HCT116 (cell line): Measurements from ENCODE around the gene UBALD2. TPM values are rescaled to one million over a fixed set of nuclear protein-coding genes. Genes with fewer than 3 reads are reported as not detected.
A peak's percentile ranks its signal among the peaks of the same experiment; 100 is the strongest.

ENCODE experiments used
- ATAC-seq: fragments of 200-7000 bp; cut with Tn5 transposase; 2 replicates; pipeline ENCODE4 v1.9.1; 2020; ENCODE audit warnings: mild to moderate bottlenecking, moderate library complexity
- BruUV-seq: library from RNA; stranded (reverse); fragments of 400-500 nt; replicated peaks from 2 replicates; lab custom pipeline; 2021; lab: Mats Ljungman, UMichigan
- CTCF ChIA-PET: fragments of 300-600 bp; sonication (Branson Sonifier 250); formaldehyde crosslinking; loops from one replicate; lab custom pipeline; 2021; ENCODE audit warnings: antibody characterized with exemption; lab: Charles Lee
- POLR2A ChIA-PET: fragments of 300-600, 350-600 bp; sonication (Branson Sonifier 250); formaldehyde crosslinking; loops from one replicate; lab custom pipeline; 2021; ENCODE audit warnings: antibody characterized with exemption; lab: Charles Lee
- RAD21 ChIA-PET, 2 experiments: fragments of 300-600 bp; sonication (Branson Sonifier 250); formaldehyde crosslinking; loops; one replicate each; lab custom pipeline; 2023; ENCODE audit warnings: low total read pairs in 2 of 2; ENCODE audit not compliant: uncharacterized antibody in 2 of 2, unreplicated experiment in 2 of 2, low non-redundant PET in 1 of 2; lab: Charles Lee
- DNase-seq: peaks from one replicate; pipeline ENCODE4 v3.0.0-alpha.2; 2010; ENCODE audit warnings: low read depth, low spot score
- H2AFZ ChIP-seq: fragments of 200-600 bp; shearing (Covaris generic), sonication (generic); 2 replicates; pipeline ENCODE4 v1.6.1; 2017; ENCODE audit warnings: low read depth, mixed run types, mixed read lengths, antibody characterized with exemption, low read length; ENCODE audit not compliant: poor library complexity, severe bottlenecking
- H3K27ac ChIP-seq: 2 replicates; pipeline ENCODE4 v1.5.1; 2012; ENCODE audit warnings: low read depth, low read length
- H3K27me3 ChIP-seq: fragments of 200-600 bp; sonication (generic); 2 replicates; pipeline ENCODE4 v1.6.1; 2016; ENCODE audit warnings: mixed run types, low read length, mixed read lengths; ENCODE audit not compliant: insufficient read depth
- H3K36me3 ChIP-seq, 2 experiments: fragments of 200-500 bp in 1 of 2; fragments of 200-600 bp in 1 of 2; sonication (Bioruptor generic) in 1 of 2; sonication (generic) in 1 of 2; 2 replicates each; pipeline versions ENCODE4 v1.5.1 to v1.6.1; 2014 to 2016; ENCODE audit warnings: low read length in 2 of 2, inconsistent platforms in 1 of 2, mixed read lengths in 1 of 2, mixed run types in 1 of 2; ENCODE audit not compliant: insufficient read depth in 2 of 2, control insufficient read depth in 1 of 2
- H3K4me1 ChIP-seq, 2 experiments: fragments of 200-600 bp in 1 of 2; sonication (generic) in 1 of 2; 2 replicates each; pipeline versions ENCODE4 v1.5.1 to v1.6.1; 2012 to 2017; ENCODE audit warnings: low read length in 2 of 2, inconsistent platforms in 1 of 2, mild to moderate bottlenecking in 1 of 2, mixed read lengths in 1 of 2, mixed run types in 1 of 2, moderate library complexity in 1 of 2; ENCODE audit not compliant: insufficient read depth in 2 of 2, control insufficient read depth in 1 of 2
- H3K4me2 ChIP-seq: fragments of 200-600 bp; sonication (generic); 2 replicates; pipeline ENCODE4 v1.6.1; 2017; ENCODE audit warnings: mixed run types, low read length, mixed read lengths
- H3K4me3 ChIP-seq, 2 experiments: fragments of 200-600 bp in 1 of 2; sonication (generic) in 1 of 2; replicated peaks in 1 of 2; 2 replicates each; pipeline ENCODE4 v1.5.1; 2011 to 2016; ENCODE audit warnings: low read length in 2 of 2, control low read depth in 1 of 2, low read depth in 1 of 2, mild to moderate bottlenecking in 1 of 2, mixed read lengths in 1 of 2, mixed run types in 1 of 2
- H3K79me2 ChIP-seq: fragments of 200-600 bp; sonication (generic); 2 replicates; pipeline ENCODE4 v1.6.1; 2017; ENCODE audit warnings: mild to moderate bottlenecking, mixed run types, low read length, moderate library complexity, mixed read lengths; ENCODE audit not compliant: insufficient read depth
- H3K9ac ChIP-seq: fragments of 200-600 bp; sonication (generic); 2 replicates; pipeline ENCODE4 v1.6.1; 2016; ENCODE audit warnings: low read length, mixed read lengths
- H3K9me2 ChIP-seq: fragments of 200-600 bp; sonication (generic), shearing (Covaris generic); 2 replicates; pipeline ENCODE4 v1.6.1; 2017; ENCODE audit warnings: mixed run types, mild to moderate bottlenecking, moderate library complexity; ENCODE audit not compliant: insufficient read depth
- H3K9me3 ChIP-seq, 2 experiments: fragments of 200-500 bp in 1 of 2; fragments of 200-600 bp in 1 of 2; sonication (Bioruptor generic) in 1 of 2; sonication (generic) in 1 of 2; 2 replicates each; pipeline ENCODE4 v1.6.1; 2014 to 2017; ENCODE audit warnings: low read length in 2 of 2, mixed read lengths in 2 of 2, inconsistent platforms in 1 of 2, low read depth in 1 of 2, mild to moderate bottlenecking in 1 of 2, mixed run types in 1 of 2, moderate library complexity in 1 of 2; ENCODE audit not compliant: control insufficient read depth in 1 of 2, insufficient read depth in 1 of 2
- H4K20me1 ChIP-seq: fragments of 200-600 bp; sonication (generic), shearing (Covaris generic); 2 replicates; pipeline ENCODE4 v1.6.1; 2017; ENCODE audit warnings: mixed run types, mild to moderate bottlenecking, moderate library complexity; ENCODE audit not compliant: insufficient read depth
- CBX3 ChIP-seq: IDR thresholded peaks from 2 replicates; pipeline ENCODE4 v1.6.1; 2012; ENCODE audit warnings: low read depth
- EZH2phosphoT487 ChIP-seq: fragments of 200-600 bp; IDR thresholded peaks from 2 replicates; pipeline ENCODE4 v1.6.1; 2018; ENCODE audit warnings: antibody characterized with exemption, borderline replicate concordance
- FOSL1 ChIP-seq: IDR thresholded peaks from 2 replicates; pipeline ENCODE4 v1.6.1; 2012; ENCODE audit warnings: low read depth
- POLR2A ChIP-seq: IDR thresholded peaks from 2 replicates; pipeline ENCODE4 v1.7.0; 2011; ENCODE audit warnings: borderline replicate concordance; ENCODE audit not compliant: insufficient read depth, insufficient read length; ENCODE audit errors: extremely low read depth
- RAD21 ChIP-seq: IDR thresholded peaks from 2 replicates; pipeline ENCODE4 v1.6.1; 2012; ENCODE audit warnings: low read depth, mild to moderate bottlenecking
- YY1 ChIP-seq: IDR thresholded peaks from 2 replicates; pipeline ENCODE4 v1.6.1; 2011; ENCODE audit warnings: low read length, low read depth, moderate library complexity, mild to moderate bottlenecking; ENCODE audit not compliant: insufficient replicate concordance; ENCODE audit errors: extremely low read depth
- ZFX ChIP-seq: fragments of 450-650 bp; IDR thresholded peaks from 2 replicates; pipeline ENCODE4 v1.6.1; 2017
- intact Hi-C: fragments of 100-400 bp; cut with micrococcal nuclease; formaldehyde crosslinking; loops from 2 replicates; pipeline ENCODE4 v1.10.0; 2022
- total RNA-seq: library from RNA; stranded (reverse); gene quantifications from one replicate; pipeline ENCODE4 v1.2.1, GENCODE V29; 2021; ENCODE audit not compliant: unreplicated experiment
- TF ChIP-seq, protein P1 (sequence below): IDR thresholded peaks from 2 replicates; pipeline ENCODE4 v1.6.1; 2012
- TF ChIP-seq, protein P2 (sequence below): IDR thresholded peaks from 2 replicates; pipeline ENCODE4 v1.6.1; 2012
- TF ChIP-seq, protein P3 (sequence below): IDR thresholded peaks from 2 replicates; pipeline ENCODE4 v1.6.1; 2012; ENCODE audit warnings: low read depth
- TF ChIP-seq, protein P4 (sequence below), 3 experiments: fragments of 200-600 bp in 1 of 3; sonication (generic) in 1 of 3; IDR thresholded peaks in 2 of 3; conservative IDR thresholded peaks in 1 of 3; 2 replicates each; pipeline ENCODE4 v1.5.1; 2012 to 2017; ENCODE audit warnings: low read depth in 2 of 3, low read length in 2 of 3, antibody characterized with exemption in 1 of 3, borderline replicate concordance in 1 of 3, control low read depth in 1 of 3, mild to moderate bottlenecking in 1 of 3, mixed read lengths in 1 of 3, mixed run types in 1 of 3, moderate library complexity in 1 of 3; ENCODE audit not compliant: insufficient read depth in 1 of 3

Gene UBALD2
- total RNA-seq, 1 experiment from 2014 or later, result 94.3 TPM

GRCh38 chr17:76251478-76252039 lies 13.6 kb upstream of the UBALD2 start:
- TF ChIP-seq RAD21 (no peak), CBX3 (peak; percentile 15; the same call in 1 of the 2 replicates)
- no peak overlapping the region for H3K27ac ChIP-seq
- H2AFZ ChIP-seq, result no peak overlapping the region
- H3K9ac ChIP-seq, result no peak overlapping the region
- H3K4me1 ChIP-seq, result peaks cover 0 to 17% of the 10 kb centered on the region in 2 experiments; a peak in 2 of 4 replicates
- DNase-seq (no peak), ATAC-seq (no peak; the same call in 1 of the 2 replicates)
- RAD21 ChIA-PET, result no interaction called here
- CTCF ChIA-PET, result no interaction called here
- intact Hi-C loops, result no loop called here
- H3K27me3 ChIP-seq, result no peaks in the 10 kb centered on the region
- no peaks in the 10 kb centered on the region for H3K9me2 ChIP-seq
- H3K4me3 ChIP-seq, result no peak overlapping the region
- no peaks in the 10 kb centered on the region for H3K79me2 ChIP-seq
- H3K4me2 ChIP-seq, result 0 out of 2 replicates have a peak overlapping the region, but pooled peaks have one; percentile 7
- H4K20me1 ChIP-seq, result no peaks in the 10 kb centered on the region
- POLR2A ChIA-PET, result interaction anchor here (1.2 kb wide), 1 partner anchor 13 kb away, joined by 3 read pairs; the partner anchor contains the start of gene UBALD2
- H3K36me3 ChIP-seq, result no peaks in the 10 kb centered on the region
- no TSS peak for BruUV-seq
- H3K9me3 ChIP-seq, result no peaks in the 10 kb centered on the region

DNA sequence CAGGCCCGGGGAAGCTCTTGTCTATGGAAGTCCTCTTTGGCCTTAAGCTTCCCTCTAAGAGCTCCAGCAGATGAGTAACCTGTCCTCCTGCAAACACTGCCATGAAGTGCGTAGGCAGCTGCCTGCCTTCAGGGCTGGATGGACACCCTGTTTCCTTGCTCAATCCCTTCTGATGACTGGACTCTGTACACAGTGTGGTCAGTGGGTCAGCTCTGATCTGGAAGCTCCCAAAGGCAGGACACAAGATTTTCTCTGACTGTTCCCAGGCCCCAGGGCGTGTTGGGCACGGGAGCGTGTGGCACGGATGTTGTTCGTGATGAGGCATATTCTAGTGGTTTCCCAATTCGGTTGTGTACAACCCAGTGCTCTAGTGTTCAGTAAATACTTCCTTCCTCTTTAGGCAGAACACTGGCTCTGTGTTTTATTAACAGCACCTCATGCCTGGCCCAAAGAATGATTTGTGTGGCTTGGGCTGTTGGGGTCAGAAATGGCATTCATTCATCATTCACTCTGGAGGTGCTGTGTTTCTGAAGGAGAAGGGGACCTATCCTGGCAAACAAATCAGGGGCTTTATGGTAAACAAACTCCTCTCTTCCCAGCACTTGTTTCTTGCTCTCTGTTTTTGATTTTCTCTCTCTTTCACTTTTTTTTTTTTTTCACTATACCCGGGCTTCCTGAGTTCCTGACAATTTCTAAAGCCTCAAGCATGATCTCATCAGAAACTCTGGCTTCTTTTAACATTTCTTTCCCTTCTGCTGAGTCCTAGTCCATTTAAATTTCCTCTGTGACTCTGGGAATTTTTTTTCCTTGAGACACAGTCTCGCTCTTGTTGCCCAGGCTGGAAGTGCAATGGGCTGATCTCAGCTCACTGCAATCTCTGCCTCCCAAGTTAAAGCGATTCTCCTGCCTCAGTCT lies 12.9 kb upstream of the UBALD2 start:
- H4K20me1 ChIP-seq, result no peaks in the 10 kb centered on the region
- no peaks in the 10 kb centered on the region for H3K9me2 ChIP-seq
- intact Hi-C loops, result no loop called here
- ChIA-PET CTCF (no interaction called here), RAD21 (no interaction called here), POLR2A (interaction anchor here (1.2 kb wide), 1 partner anchor 13 kb away, joined by 3 read pairs; the partner anchor contains the start of gene UBALD2)
- H3K79me2 ChIP-seq, result no peaks in the 10 kb centered on the region
- no peaks in the 10 kb centered on the region for H3K9me3 ChIP-seq
- peak; percentile 22; the same call in 1 of the 2 replicates for ATAC-seq
- no peak overlapping the region for H3K9ac ChIP-seq
- no peak overlapping the region for H3K27ac ChIP-seq
- DNase-seq, result no peak
- no peak overlapping the region for H3K4me2 ChIP-seq
- H2AFZ ChIP-seq, result no peak overlapping the region
- H3K27me3 ChIP-seq, result no peaks in the 10 kb centered on the region
- no peaks in the 10 kb centered on the region for H3K36me3 ChIP-seq
- BruUV-seq, result no TSS peak
- peaks cover 0 to 15% of the 10 kb centered on the region in 2 experiments; a peak in 2 of 4 replicates for H3K4me1 ChIP-seq
- H3K4me3 ChIP-seq, result no peak overlapping the region
- TF ChIP-seq, protein P1, sequence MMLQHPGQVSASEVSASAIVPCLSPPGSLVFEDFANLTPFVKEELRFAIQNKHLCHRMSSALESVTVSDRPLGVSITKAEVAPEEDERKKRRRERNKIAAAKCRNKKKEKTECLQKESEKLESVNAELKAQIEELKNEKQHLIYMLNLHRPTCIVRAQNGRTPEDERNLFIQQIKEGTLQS, result no peak
- TF ChIP-seq EZH2phosphoT487 (no peak), ZFX (no peak), POLR2A (no peak), RAD21 (no peak), CBX3 (no peak; the same call in 1 of the 2 replicates), FOSL1 (no peak), YY1 (no peak)
- TF ChIP-seq, protein P2, sequence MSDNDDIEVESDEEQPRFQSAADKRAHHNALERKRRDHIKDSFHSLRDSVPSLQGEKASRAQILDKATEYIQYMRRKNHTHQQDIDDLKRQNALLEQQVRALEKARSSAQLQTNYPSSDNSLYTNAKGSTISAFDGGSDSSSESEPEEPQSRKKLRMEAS, result no peak
- TF ChIP-seq, protein P3, sequence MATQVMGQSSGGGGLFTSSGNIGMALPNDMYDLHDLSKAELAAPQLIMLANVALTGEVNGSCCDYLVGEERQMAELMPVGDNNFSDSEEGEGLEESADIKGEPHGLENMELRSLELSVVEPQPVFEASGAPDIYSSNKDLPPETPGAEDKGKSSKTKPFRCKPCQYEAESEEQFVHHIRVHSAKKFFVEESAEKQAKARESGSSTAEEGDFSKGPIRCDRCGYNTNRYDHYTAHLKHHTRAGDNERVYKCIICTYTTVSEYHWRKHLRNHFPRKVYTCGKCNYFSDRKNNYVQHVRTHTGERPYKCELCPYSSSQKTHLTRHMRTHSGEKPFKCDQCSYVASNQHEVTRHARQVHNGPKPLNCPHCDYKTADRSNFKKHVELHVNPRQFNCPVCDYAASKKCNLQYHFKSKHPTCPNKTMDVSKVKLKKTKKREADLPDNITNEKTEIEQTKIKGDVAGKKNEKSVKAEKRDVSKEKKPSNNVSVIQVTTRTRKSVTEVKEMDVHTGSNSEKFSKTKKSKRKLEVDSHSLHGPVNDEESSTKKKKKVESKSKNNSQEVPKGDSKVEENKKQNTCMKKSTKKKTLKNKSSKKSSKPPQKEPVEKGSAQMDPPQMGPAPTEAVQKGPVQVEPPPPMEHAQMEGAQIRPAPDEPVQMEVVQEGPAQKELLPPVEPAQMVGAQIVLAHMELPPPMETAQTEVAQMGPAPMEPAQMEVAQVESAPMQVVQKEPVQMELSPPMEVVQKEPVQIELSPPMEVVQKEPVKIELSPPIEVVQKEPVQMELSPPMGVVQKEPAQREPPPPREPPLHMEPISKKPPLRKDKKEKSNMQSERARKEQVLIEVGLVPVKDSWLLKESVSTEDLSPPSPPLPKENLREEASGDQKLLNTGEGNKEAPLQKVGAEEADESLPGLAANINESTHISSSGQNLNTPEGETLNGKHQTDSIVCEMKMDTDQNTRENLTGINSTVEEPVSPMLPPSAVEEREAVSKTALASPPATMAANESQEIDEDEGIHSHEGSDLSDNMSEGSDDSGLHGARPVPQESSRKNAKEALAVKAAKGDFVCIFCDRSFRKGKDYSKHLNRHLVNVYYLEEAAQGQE, result no peak
- TF ChIP-seq, protein P4, sequence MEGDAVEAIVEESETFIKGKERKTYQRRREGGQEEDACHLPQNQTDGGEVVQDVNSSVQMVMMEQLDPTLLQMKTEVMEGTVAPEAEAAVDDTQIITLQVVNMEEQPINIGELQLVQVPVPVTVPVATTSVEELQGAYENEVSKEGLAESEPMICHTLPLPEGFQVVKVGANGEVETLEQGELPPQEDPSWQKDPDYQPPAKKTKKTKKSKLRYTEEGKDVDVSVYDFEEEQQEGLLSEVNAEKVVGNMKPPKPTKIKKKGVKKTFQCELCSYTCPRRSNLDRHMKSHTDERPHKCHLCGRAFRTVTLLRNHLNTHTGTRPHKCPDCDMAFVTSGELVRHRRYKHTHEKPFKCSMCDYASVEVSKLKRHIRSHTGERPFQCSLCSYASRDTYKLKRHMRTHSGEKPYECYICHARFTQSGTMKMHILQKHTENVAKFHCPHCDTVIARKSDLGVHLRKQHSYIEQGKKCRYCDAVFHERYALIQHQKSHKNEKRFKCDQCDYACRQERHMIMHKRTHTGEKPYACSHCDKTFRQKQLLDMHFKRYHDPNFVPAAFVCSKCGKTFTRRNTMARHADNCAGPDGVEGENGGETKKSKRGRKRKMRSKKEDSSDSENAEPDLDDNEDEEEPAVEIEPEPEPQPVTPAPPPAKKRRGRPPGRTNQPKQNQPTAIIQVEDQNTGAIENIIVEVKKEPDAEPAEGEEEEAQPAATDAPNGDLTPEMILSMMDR (IDR thresholded peaks at IDR 0.05 in 2 of 3, conservative IDR thresholded peaks at IDR 0.05 in 1 of 3; ENCODE audit: borderline replicate concordance in 1 of 3, insufficient read depth in 1 of 3, low read depth in 2 of 3, low read length in 2 of 3), result no peak
